Transverse colon (tissue), 3 donors: Measurements from ENCODE around the gene CADM2.

Experiments
- CTCF ChIP-seq, 5 experiments: fragments of 200-600 bp in 3 of 5; fragments of 450-650 bp in 2 of 5; sonication (generic) in 3 of 5; IDR thresholded peaks; 1 replicate in 2 of 5; 2 replicates in 3 of 5; pipeline ENCODE4 v1.5.1; 2016 to 2017; ENCODE audit warnings: antibody characterized with exemption in 5 of 5, inconsistent platforms in 3 of 5, mild to moderate bottlenecking in 2 of 5, moderate library complexity in 1 of 5
- POLR2A ChIP-seq: fragments of 450-650 bp; IDR thresholded peaks from one replicate; pipeline ENCODE4 v1.6.1; 2016; ENCODE audit warnings: antibody characterized with exemption, mild to moderate bottlenecking, moderate library complexity

- TF ChIP-seq CTCF (IDR thresholded peaks at IDR 0.05) (no peak), POLR2A (no peak)
Measured at GRCh38 chr3:85516146-85516545, 557.4 kb downstream of the CADM2 start.
